HFF-Myc (cell line): ENCODE measurements around the gene NUMB.

ENCODE experiments used
- DNase-seq: peaks from one replicate; pipeline ENCODE4 v3.0.0-alpha.2; 2011; ENCODE audit warnings: low read depth; ENCODE audit errors: extremely low read depth
- H3K4me3 ChIP-seq: replicated peaks from 2 replicates; pipeline ENCODE4 v1.5.1; 2011; ENCODE audit warnings: low read depth, mild to moderate bottlenecking, control low read depth, low read length
- CTCF ChIP-seq: IDR thresholded peaks from 2 replicates; pipeline ENCODE4 v1.5.1; 2012; ENCODE audit warnings: mild to moderate bottlenecking, low read depth, low read length, control low read depth; ENCODE audit errors: missing control alignments

NUMB gene

GRCh38 chr14:73250317-73250713, 208.0 kb downstream of the NUMB start:
- DNase-seq: no peak
- no peak overlapping the region for H3K4me3 ChIP-seq
- no peak for TF ChIP-seq CTCF

GRCh38 chr14:73249564-73250316, 208.6 kb downstream of the NUMB start:
- TF ChIP-seq CTCF: no peak
- DNase-seq: no peak
- no peak overlapping the region for H3K4me3 ChIP-seq

GRCh38 chr14:73249108-73249507, 209.2 kb downstream of the NUMB start:
- no peak overlapping the region for H3K4me3 ChIP-seq
- DNase-seq: no peak
- TF ChIP-seq CTCF: no peak

GRCh38 chr14:73248108-73248868, 210.1 kb downstream of the NUMB start:
- H3K4me3 ChIP-seq: no peak overlapping the region
- DNase-seq: no peak
- TF ChIP-seq CTCF: no peak

- no peak for DNase-seq
- TF ChIP-seq CTCF: no peak
- H3K4me3 ChIP-seq: peak overlapping the region; percentile 42
Observed at GRCh38 chr14:73246387-73247150, 211.8 kb downstream of the NUMB start.

- no peak for TF ChIP-seq CTCF
- H3K4me3 ChIP-seq: peak overlapping the region; percentile 42
- no peak for DNase-seq
Observed at GRCh38 chr14:73245480-73246325, 212.6 kb downstream of the NUMB start.
